CD4-positive, alpha-beta T cell treated with Interleukin-15 for 1 hour (primary cell): ENCODE data around the gene FRY.
"Not testable (repeated sequence)": the region's sequence is repeated elsewhere in the genome, so short reads cannot be mapped to it uniquely, and the experiment has no call there.

Experiments used
- DNase-seq: peaks from one replicate; pipeline ENCODE4 v3.0.0-alpha.2; 2020

Gene FRY

DNA sequence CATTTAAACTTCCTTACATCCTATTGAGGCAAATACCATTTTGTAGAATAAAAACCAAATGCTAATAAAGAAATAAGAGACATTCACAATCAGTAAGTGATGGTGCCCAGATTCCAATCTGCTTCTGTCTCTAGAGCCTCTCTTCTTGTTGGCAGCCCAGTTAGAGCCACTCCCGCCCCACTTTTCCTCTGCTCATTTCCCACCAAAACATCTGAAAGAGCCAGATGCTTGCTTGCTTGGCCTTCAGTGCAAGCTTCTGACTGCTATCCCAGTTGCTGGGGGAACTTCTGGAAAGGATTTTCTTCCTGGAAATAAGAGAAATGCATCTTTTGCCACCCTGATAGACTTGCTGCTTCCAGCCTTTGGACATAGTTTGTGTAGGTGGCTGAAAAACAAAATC, 12.9 kb downstream of the FRY start:
- DNase-seq = no peak

DNA sequence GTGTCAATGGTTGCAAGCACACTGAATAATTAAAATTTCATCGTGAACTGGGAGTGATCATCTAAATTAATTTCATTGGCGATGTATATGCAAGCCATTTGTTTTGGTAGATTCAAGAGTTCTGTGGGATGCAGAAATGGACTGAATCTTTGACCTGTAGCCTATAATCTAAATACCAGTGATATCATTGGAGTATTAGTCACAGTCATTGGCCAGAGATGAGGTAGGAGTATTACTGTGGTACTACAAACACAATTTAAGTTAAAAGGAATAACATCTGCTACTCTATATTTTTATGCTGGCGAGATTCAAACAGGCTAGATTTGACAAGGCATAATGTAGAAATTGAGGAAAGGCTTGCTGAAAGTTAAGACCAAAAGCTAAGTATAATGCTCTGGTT, 14.0 kb downstream of the FRY start:
- no peak for DNase-seq

DNA sequence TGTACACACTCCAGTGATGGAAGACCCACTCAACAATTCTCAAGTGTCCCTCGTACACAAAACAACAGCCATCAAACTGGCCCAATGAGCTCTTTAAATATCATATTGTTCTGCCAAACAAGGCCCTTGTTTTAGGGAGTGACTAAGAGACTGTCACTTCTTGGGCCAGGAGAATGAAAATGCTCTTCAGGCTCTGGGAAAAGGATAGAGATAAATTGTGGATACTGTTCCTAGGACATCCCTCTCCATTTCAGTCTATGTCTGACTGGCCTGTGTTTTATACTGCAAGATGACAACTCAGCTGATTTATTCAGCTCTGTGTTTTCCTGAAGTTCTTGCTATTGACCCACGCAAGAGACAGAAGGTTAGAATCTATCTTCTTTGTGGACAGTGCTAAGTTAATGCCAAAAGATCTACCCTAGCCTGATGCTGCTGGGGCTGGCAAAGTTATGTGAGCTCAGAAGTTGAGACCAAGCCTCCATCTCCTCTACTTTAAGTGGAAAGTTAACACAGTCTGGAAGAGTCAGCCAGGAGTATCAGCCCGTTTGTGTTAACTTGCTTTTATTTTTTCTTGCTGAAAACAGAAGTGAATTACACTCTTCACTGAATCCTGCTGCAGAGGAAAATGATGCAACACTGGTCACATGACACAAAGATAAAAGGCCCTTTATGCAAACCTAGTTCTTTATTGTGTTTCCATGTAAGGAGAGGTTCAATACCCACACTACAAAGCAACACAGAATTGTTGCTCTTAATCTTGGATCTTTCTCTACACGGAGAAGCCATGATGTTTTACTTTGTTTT, 14.6 kb downstream of the FRY start:
- DNase-seq = no peak

DNA sequence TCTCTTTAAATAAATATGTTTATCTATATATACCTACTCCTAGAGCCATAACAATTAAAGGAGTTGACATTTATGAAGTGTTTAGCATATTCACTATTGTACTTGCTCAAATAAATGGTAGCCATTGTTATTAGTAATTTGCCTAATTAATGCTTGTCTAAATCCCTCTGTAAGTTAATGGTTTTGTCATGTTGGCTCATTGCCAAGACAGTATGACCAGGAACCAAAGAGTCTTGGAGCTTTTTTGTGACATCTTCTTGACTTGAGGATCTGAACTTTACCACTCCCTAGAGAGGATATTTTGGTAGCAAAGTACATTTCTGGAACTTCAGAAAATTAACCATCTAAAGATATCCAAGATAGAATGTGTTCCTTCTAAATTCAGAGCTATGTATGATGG, 15.5 kb downstream of the FRY start:
- DNase-seq = no peak

DNA sequence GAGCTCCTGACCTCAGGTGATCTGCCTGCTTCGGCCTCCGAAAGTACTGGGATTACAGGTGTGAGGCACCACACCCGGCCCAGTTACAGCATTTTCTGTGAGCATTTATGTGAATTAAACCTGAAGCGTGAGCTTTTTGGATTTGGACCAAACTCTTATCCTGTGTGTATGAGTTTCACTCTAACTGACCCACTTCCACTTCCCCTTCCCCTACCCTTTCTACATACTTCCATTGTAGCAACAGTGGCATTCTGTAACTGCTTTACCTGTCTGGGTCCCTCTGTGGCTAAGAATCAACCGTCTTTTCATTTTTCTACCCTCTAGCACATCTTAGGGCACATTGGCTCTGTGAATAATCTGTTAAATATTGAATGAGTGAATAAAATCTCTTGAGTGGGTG, 16.2 kb downstream of the FRY start:
- DNase-seq = no peak

DNA sequence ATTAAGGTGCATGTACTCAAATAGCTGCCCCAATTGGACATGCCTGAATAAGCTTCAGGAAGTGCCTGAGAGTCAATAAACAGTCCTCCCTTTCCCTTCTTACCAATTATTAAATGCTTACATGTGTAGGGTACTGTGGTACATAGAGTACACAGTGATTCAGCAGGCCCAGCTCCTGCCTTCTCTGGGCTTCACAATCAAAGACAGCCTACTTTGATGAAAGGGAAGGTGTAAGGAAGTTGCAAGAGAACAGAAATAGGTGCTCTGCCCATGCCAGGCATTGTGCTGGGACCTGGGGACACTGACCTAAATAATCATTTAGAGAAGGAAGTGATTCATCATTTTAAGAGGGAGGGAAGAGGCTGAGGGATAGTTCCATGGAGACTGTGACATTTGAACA, 17.2 kb downstream of the FRY start:
- no peak for DNase-seq

DNA sequence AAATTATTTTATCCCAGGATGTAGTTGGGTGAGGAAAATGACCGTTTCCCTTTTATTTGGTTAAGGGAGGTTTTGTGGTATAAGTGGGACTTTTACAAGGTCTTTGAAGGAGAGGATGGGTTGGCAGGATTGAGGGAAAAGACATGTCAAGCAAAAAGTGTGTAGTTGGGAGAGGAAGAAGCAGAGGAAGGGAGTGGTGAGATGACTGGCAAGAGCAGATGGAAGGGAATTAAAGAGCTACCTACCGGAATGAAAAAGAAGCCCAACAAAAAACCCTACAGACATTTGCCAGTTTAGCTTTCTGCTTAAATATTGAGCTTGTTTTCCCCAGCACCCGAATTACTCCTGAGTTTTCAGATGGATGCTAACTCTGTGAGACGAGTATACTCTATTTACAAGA, 19.6 kb downstream of the FRY start:
- DNase-seq = no peak

DNA sequence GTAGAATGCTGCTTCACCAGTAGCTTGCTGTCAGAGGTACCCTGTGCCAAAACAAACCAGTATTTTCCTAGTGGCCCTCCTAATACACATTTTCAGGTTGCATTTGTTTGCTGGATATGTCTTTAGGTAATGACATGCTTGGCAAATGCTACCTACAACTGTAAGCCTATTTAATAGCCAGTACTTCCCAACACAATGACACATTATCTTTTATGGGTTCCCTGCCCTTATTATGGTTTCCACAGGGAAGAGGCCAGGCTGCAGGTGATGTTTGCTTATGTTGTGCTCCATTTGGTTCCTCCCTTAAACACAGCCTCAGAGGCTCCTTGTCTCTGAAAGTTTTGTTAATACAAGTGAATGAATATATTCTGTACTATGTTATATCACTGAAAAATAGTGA, 24.7 kb downstream of the FRY start:
- no peak for DNase-seq

DNA sequence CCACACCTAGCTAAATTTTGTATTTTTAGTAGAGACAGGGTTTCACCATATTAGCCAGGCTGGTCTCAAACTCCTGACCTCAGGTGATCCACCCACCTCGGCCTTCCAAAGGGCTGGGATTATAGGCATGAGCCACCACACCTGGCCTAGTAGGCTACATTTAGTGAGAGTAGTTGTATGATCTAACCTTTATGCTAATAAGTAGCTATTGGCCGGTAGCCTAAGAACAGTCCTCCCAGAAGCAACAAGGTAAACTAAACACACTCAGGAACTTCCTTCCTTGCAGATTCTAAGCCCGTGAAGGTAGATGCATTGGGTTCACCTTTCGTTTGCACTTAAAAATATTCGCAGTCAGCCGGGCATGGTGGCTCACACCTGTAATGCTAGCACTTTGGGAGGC, 25.8 kb downstream of the FRY start:
- DNase-seq = not testable (repeated sequence)

DNA sequence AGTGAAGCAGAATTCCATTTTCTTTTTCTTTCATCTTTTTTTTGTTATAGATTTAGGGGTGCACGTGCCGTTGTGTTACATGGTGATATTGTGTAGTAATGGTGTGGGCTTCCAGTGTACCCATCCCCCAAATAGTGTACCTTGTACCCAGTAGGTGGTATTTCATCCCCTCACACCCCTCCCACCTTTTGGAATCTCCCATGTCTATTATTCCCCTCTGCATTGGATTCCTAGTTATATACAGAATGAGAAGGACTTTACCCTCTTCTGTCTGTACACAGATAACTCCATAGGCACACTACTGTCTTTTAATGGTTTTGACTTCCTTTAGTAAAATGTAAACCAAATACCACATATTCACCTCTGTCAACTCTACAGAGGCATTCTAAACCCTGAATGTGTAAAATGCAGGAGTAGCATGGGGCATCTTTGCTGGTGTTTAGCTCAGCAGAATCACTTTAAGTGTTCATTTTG, 28.0 kb downstream of the FRY start:
- no peak for DNase-seq

DNA sequence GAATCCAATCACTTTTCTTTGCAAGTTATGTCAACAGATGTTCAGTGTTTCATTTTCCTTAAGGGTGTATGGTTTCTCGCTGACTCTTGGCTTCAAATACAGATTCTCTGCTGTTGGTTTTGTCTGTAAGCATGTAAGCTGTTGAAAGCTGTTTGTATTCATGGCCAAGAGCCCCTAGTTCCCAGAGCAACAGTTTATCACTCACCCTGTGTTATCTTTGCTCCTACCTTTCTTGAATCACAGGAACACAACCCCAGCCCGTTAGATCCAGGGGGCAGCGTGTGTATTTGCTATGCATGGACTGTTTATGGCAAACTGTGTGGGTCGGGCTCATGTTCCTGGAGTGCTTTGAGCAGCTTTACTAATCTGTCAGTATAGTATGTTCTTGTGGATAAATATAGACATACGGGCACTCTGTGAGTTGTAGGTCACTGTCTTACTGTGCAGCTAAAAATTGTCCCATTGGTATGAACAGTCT, 28.9 kb downstream of the FRY start:
- no peak for DNase-seq

DNA sequence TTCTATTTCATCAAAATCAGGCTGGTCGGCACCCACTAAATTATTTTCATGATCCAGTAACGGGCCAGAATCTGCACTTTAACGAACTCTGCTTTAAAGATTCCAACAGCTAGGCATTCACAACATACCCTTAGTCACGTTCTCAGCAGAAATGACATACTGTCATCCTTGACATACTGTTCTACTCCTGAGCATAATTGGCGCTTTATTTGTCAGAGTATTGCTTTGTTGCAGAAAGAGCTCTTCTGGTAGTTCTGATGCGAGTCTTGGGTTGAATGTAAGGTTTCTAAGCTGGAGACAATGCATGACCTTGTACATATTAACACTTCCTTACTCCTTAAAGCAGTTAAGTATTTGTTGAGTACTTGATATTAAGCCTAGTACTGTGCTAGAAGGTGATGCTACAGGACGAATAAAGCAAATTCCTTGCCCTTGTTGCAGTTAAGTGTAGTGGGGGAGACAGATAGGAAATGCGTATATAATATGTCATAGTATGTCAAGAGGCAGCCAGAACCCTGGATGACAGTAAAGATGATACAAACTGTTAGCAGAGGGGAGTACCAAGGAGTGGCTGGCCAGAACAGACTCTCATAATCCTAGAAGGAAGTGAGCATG, 32.2 kb downstream of the FRY start:
- no peak for DNase-seq

DNA sequence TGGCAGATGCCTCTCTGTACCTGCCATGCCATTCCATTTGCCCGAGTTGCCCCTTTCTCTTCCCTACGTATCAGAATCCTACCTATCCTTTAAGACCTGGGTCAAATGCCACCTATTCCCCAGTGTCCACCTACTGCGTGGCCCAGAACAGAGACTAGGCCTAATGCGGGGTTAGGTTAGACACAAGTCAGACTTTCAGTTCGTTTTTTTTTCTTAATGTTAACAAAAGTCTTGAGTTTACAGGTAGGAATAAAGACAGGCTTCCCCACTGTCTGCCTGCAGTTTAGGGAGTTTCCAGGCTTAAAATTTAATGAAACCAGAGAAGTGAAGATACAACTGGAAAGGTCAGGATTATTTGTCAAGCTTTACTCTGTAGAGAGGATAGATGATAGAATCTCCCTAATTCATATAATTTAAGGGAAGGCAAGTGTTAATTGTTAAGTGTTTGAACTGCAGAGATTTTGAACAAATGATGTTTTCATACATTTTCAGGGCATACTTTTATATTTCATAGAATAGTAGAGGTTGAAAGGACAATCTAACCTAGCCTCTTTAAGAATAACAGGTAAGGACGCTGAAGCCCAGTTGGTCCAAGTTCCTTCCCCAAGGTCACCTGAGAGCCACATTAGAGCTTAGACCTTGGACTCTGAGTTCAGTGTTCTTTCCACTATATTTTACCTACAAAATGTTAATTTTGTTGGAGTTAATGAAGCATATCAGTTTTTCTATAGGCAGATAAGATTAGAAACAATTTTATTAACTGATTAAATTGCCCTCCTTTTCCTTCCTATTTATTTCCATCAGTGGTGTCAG, 35.8 kb downstream of the FRY start:
- no peak for DNase-seq

DNA sequence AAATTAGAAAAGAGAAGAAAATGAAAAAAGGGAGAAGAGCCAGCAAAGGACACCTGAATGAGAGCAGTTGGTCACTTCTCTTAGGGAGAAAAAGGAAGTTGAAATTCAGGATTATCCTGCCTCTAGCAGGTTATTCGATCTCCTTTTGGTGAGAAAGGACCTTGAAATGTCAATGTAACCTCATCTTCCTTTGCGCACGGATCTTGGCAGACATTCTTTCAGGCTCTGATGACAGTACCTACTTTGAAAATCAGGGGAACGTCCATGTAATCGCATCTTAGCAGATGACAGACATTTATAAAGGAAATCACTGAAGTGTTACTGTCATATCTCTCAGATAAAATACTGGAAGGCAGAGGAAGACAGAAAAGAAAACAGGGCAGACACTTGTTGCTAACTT, 36.7 kb downstream of the FRY start:
- DNase-seq = no peak

DNA sequence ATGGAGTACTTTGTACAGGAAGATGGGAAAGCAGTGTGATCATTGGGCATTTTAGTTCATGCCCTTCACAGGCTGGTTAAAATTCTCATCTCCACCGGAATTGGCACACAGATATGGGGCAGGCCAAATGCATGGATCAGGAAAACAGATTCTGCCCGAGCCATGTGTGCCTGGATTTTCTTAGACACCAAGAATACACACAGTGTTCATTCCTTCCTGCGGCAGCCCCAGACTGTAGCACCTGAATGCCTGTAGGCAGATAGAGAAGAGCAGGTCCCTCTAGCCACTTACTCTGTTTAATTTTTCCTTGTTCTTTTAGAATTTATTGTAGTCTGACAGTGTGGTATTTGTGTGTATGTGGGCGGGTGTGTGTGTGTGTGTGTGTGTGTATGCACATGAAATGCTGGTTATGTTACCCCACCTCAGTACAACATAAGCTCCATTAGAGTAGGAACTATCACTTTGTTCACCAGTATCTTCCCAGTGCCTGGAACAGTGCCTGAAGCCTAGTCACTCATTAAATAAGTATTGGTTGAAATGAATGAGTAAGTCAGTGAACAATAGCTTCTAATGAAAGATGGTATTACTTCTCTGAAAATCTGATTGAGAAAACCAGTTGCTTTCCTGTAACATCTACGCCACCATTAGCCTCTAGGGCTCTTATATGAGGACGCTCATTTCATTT, 41.7 kb downstream of the FRY start:
- no peak for DNase-seq

DNA sequence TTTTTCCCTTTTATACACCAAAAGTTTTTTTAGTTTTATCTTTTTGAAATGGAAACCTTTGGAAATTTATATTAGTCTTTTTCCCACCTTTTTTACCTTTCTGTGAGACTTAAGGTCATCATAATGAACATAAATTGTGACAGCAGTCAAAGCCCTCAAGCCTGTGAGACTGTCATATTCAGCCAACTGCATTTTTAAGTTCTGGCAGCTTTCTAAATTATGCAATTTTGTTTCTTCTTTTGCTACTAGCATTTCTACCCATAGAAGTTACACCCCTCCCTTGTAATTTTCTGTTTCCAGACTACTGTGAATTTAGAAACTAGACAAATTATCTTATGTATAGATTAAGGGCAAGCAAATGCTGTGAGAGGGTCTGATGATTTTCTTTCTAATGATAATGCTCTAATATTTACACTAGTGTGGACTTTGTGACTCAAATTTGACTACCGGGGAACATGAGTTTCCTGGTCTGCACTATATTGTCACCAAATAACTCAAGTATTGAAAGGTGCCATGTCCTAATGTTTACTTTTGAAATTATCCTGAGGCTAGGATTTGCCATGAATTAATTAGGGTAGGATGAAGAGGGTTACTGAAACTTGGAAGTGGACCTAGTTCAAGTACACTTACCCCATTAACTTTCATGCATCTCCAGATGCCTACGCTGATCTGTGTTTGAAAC, 43.7 kb downstream of the FRY start:
- no peak for DNase-seq

DNA sequence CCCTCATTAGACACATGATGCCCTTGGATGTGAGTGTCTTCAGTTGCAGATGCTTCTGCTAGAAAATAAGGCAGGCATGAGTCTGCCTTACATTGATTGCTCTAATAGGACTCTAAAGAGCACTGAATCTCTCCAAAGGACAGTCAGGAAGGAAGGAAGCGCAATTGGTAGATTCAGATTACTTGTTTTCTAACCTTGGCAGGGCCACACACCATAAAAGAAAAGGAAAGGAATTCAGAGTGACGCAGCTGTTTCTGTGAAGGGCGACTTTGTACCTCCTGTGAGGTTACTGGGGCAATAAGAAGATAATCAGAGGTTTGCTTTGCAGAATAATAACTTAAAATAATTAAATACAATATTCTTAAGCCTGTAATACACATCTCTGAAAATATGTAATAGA, 48.0 kb downstream of the FRY start:
- no peak for DNase-seq

DNA sequence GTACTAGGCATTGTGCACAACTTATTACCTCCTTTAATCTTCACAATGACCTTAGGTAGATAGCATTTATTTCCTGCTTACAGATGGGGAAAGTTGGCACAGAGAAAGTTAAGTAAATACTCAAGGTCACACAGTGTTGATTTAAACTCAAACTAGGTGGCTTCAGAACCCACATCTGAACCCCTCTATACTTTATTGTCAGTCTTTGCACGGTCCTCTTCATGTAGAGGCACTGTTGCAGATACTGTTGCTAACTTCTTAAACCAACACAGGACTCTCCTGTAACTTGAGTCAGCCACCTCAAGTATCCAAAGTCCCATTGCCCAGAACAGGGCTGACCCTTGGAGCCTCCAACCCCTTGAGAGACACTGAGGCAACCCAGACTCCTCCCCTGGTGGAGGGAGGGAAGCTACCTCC, 48.8 kb downstream of the FRY start:
- no peak for DNase-seq

DNA sequence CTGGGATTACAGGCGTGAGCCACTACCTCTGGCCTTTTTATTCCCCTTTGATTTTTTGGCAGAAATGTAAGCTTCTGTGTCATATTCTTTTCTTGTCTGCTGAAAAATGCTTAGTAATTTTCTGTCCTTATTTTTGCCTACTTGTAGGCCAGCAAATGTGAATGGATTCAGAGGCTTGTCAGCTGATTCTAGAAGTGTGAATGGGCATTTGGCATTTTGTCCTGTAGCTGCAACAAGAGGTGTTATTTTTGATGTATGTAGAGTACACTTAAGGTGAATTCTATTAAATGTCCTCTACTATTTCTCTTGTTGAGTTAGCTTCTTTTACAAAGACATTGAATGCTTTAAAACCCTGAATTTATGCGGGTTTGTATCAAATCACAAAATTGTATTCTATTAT, 50.0 kb downstream of the FRY start:
- DNase-seq = no peak

DNA sequence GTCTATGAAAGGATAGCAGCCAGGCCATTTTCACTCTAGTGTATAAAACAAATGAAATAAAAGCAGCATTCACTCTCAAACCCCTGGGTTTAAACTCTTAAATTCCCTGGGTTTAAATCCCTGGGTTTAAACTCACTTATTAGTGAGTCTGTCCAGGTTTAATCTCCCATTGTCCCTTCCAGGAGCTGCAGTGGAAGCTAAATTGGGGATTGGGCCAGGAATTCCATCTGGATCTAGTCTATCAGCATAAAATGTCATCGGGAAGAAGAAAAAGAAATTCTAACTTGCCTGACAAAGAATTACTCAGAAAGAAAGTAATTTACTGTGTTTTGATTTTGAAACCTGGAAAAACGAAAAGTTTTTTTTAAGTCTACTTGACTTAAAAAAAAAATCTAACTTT, 54.8 kb downstream of the FRY start:
- DNase-seq = no peak

DNA sequence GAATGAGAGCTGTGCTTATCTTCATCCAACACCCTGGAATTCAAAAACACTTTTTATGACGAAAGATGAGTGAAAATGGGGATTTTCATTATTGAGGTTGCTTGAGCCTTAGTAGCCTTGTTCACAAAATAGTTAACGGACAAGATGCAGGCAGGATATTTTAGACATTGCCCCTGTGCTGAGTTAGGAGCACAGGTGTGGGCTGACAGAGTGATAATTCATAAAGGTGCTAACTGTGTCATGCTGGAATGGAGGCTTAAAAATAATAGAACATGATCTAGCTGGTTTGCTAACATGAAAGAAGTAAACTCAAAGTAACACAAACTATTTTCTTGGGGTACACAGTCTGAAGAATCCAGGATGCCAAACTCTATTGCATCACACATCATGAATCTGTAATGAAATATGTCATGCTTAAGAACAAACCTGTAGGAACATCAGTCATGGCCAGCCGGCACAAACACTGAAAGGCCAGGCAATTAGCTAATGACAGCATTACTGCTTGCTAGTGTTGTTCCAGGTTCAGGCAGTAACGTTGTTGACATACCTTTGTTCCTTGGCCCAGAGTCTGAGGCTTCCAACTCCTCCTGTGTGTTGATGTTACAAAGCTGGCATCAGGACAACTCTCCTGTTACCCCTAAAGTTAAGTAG, 55.3 kb downstream of the FRY start:
- no peak for DNase-seq
